Panc1 (cell line): ENCODE data around the gene MED13L. TPM values are rescaled to one million over a fixed set of nuclear protein-coding genes. Genes with fewer than 3 reads are reported as not detected.

ENCODE experiments used
- ATAC-seq: fragments of 200-7000 bp; cut with Tn5 transposase; 2 replicates; pipeline ENCODE4 v1.9.1; 2020; ENCODE audit warnings: mild to moderate bottlenecking, moderate library complexity
- BruUV-seq: library from RNA; stranded (reverse); fragments of 400-500 nt; replicated peaks from 2 replicates; lab custom pipeline; 2021; lab: Mats Ljungman, UMichigan
- CTCF ChIA-PET: fragments of 300-600 bp; sonication (Branson Sonifier 250); formaldehyde crosslinking; loops from one replicate; lab custom pipeline; 2022; ENCODE audit warnings: antibody characterized with exemption; lab: Charles Lee
- POLR2A ChIA-PET: fragments of 300-600 bp; sonication (Branson Sonifier 250); formaldehyde crosslinking; loops from one replicate; lab custom pipeline; 2022; ENCODE audit warnings: antibody characterized with exemption; lab: Charles Lee
- DNase-seq: peaks from one replicate; pipeline ENCODE4 v3.0.0-alpha.2; 2010; ENCODE audit warnings: low read depth, low spot score
- H3K27ac ChIP-seq: 2 replicates; pipeline ENCODE4 v1.5.1; 2011; ENCODE audit warnings: mild to moderate bottlenecking, low read length, inconsistent platforms
- H3K27me3 ChIP-seq: fragments of 200-500 bp; sonication (Bioruptor generic); 2 replicates; pipeline ENCODE4 v1.6.0; 2014; ENCODE audit warnings: low read length, inconsistent platforms; ENCODE audit not compliant: control insufficient read depth, insufficient read depth
- H3K36me3 ChIP-seq: fragments of 200-500 bp; sonication (Bioruptor generic); 2 replicates; pipeline ENCODE4 v1.5.1; 2014; ENCODE audit warnings: inconsistent platforms, mild to moderate bottlenecking, low read length, moderate library complexity; ENCODE audit not compliant: control insufficient read depth, insufficient read depth
- H3K4me1 ChIP-seq: 2 replicates; pipeline ENCODE4 v1.5.1; 2011; ENCODE audit warnings: inconsistent platforms, mild to moderate bottlenecking, low read length, moderate library complexity; ENCODE audit not compliant: control insufficient read depth, insufficient read depth
- H3K4me3 ChIP-seq, 2 experiments: 2 replicates each; pipeline ENCODE4 v1.5.1; 2011 to 2012; ENCODE audit warnings: low read depth in 2 of 2, low read length in 2 of 2, mild to moderate bottlenecking in 2 of 2, inconsistent platforms in 1 of 2, moderate library complexity in 1 of 2
- H3K9me3 ChIP-seq: fragments of 200-500 bp; sonication (Bioruptor generic); 2 replicates; pipeline ENCODE4 v1.5.1; 2014; ENCODE audit warnings: low read depth, mild to moderate bottlenecking, inconsistent platforms, low read length, moderate library complexity; ENCODE audit not compliant: control insufficient read depth, insufficient read depth
- CTCF ChIP-seq: fragments of 450-650 bp; IDR thresholded peaks from 2 replicates; pipeline ENCODE4 v1.5.1; 2017; ENCODE audit warnings: mild to moderate bottlenecking
- POLR2AphosphoS5 ChIP-seq: IDR thresholded peaks from 2 replicates; pipeline ENCODE4 v1.6.1; 2012; ENCODE audit warnings: mild to moderate bottlenecking, low read depth, low read length, moderate library complexity
- REST ChIP-seq, 2 experiments: IDR thresholded peaks; 2 replicates each; pipeline ENCODE4 v1.6.1; 2011 to 2012; ENCODE audit warnings: low read depth in 2 of 2, control low read depth in 1 of 2, low read length in 1 of 2, mild to moderate bottlenecking in 1 of 2, moderate library complexity in 1 of 2; ENCODE audit not compliant: insufficient read depth in 1 of 2
- SIN3A ChIP-seq: IDR thresholded peaks from 2 replicates; pipeline ENCODE4 v1.6.1; 2012; ENCODE audit warnings: low read depth, mild to moderate bottlenecking, low read length, moderate library complexity, borderline replicate concordance; ENCODE audit not compliant: insufficient read depth
- TCF7L2 ChIP-seq: IDR thresholded peaks from 2 replicates; pipeline ENCODE4 v1.6.1; 2011; ENCODE audit warnings: mild to moderate bottlenecking, low read depth, low read length, inconsistent platforms
- in situ Hi-C: cut with HindIII; loops from 2 replicates; pipeline ENCODE4 v1.10.0; 2016; ENCODE audit warnings: low sequenced_read_pairs, low pct_unique_long_range_greater_than_20kb
- intact Hi-C: fragments of 100-400 bp; cut with micrococcal nuclease; formaldehyde crosslinking; loops from one replicate; pipeline ENCODE4 v1.10.0; 2022; ENCODE audit not compliant: unreplicated experiment
- total RNA-seq: library from RNA; stranded (reverse); gene quantifications from one replicate; pipeline ENCODE4 v1.2.1, GENCODE V29; 2021; ENCODE audit not compliant: unreplicated experiment

The MED13L gene
- total RNA-seq, 1 experiment from 2014 or later = 170 TPM

- no TSS peak for BruUV-seq
- H3K9me3 ChIP-seq = no peaks in the 10 kb centered on the region
- POLR2A ChIA-PET = no interaction called here
- intact Hi-C loops (no loop called here), in situ Hi-C loops (no loop called here)
- DNase-seq = no peak
- H3K27me3 ChIP-seq = no peaks in the 10 kb centered on the region
- H3K27ac ChIP-seq = no peak overlapping the region
- no peak for ATAC-seq
- TF ChIP-seq POLR2AphosphoS5 (no peak), SIN3A (no peak), CTCF (no peak), TCF7L2 (no peak), REST (IDR thresholded peaks at IDR 0.05; ENCODE audit: insufficient read depth in 1 of 2, low read depth in 2 of 2, low read length in 1 of 2) (no peak)
- H3K4me3 ChIP-seq = no peak overlapping the region
- 0 out of 2 replicates have a peak, but pooled peaks cover 3% of the 10 kb centered on the region for H3K4me1 ChIP-seq
- CTCF ChIA-PET = no interaction called here
- peaks cover 44% of the 10 kb centered on the region for H3K36me3 ChIP-seq
Measured at GRCh38 chr12:115966376-115966775, 311.1 kb downstream of the MED13L start.

GRCh38 chr12:115964626-115965025 lies 312.9 kb downstream of the MED13L start:
- ChIA-PET POLR2A (no interaction called here), CTCF (interaction anchor here (0.6 kb wide), 1 partner anchor 10 kb away, joined by 3 read pairs; no protein-coding TSS in a partner anchor)
- no peak for TF ChIP-seq TCF7L2
- TF ChIP-seq REST (IDR thresholded peaks at IDR 0.05; ENCODE audit: insufficient read depth in 1 of 2, low read depth in 2 of 2, low read length in 1 of 2) = no peak
- no peak for TF ChIP-seq SIN3A
- no peak for TF ChIP-seq CTCF
- TF ChIP-seq POLR2AphosphoS5 = no peak
- BruUV-seq = no TSS peak
- Histone ChIP-seq H3K27me3 (no peaks in the 10 kb centered on the region), H3K4me3 (no peak overlapping the region), H3K9me3 (no peaks in the 10 kb centered on the region), H3K4me1 (0 out of 2 replicates have a peak, but pooled peaks cover 3% of the 10 kb centered on the region), H3K36me3 (peaks cover 37% of the 10 kb centered on the region), H3K27ac (no peak overlapping the region)
- no peak for ATAC-seq
- DNase-seq = no peak
- intact Hi-C loops (no loop called here), in situ Hi-C loops (no loop called here)
